Keratinocyte (primary cell): Measurements from ENCODE around the gene DCTN3. TPM values are rescaled to one million over a fixed set of nuclear protein-coding genes. Genes with fewer than 3 reads are reported as not detected.

Experiments
- DNase-seq: peaks from one replicate; pipeline ENCODE4 v3.0.0-alpha.2; 2011; ENCODE audit warnings: low read depth, missing footprints, low spot score
- FAIRE-seq: peaks from 2 replicates; lab custom pipeline; 2011; peaks lifted over from hg19 to GRCh38; lab: Jason Lieb, UNC
- H2AFZ ChIP-seq: 2 replicates; pipeline ENCODE4 v1.6.0; 2012; ENCODE audit warnings: low read length, control low read depth, inconsistent platforms; ENCODE audit not compliant: control insufficient read depth
- H3K27ac ChIP-seq: 2 replicates; pipeline ENCODE4 v1.5.1; 2011; ENCODE audit warnings: low read length; ENCODE audit not compliant: control insufficient read depth, insufficient read depth
- H3K27me3 ChIP-seq: 3 replicates; pipeline ENCODE4 v1.6.0; 2011; ENCODE audit warnings: low read length; ENCODE audit not compliant: control insufficient read depth, insufficient read depth; ENCODE audit errors: extremely low read depth
- H3K36me3 ChIP-seq, 2 experiments: 2 replicates in 1 of 2; 3 replicates in 1 of 2; pipeline ENCODE4 v1.5.1; 2011; ENCODE audit warnings: low read length in 2 of 2, mild to moderate bottlenecking in 1 of 2; ENCODE audit not compliant: control insufficient read depth in 2 of 2, insufficient read depth in 2 of 2; ENCODE audit errors: extremely low read depth in 1 of 2
- H3K4me1 ChIP-seq: 3 replicates; pipeline ENCODE4 v1.5.1; 2011; ENCODE audit warnings: low read length; ENCODE audit not compliant: control insufficient read depth, insufficient read depth; ENCODE audit errors: extremely low read depth
- H3K4me2 ChIP-seq: 3 replicates; pipeline ENCODE4 v1.6.0; 2011; ENCODE audit warnings: low read depth, low read length; ENCODE audit not compliant: control insufficient read depth, insufficient read depth; ENCODE audit errors: extremely low read depth
- H3K4me3 ChIP-seq, 3 experiments: fragments of 200-600 bp in 1 of 3; sonication (generic) in 1 of 3; 2 replicates in 2 of 3; 3 replicates in 1 of 3; pipeline ENCODE4 v1.5.1; 2011 to 2016; ENCODE audit warnings: low read length in 3 of 3, mild to moderate bottlenecking in 3 of 3, control low read depth in 2 of 3, inconsistent platforms in 1 of 3, low read depth in 1 of 3, mixed read lengths in 1 of 3, mixed run types in 1 of 3, moderate library complexity in 1 of 3; ENCODE audit not compliant: control insufficient read depth in 2 of 3, insufficient read depth in 2 of 3; ENCODE audit errors: extremely low read depth in 1 of 3
- H3K79me2 ChIP-seq: 2 replicates; pipeline ENCODE4 v1.6.0; 2012; ENCODE audit warnings: low read length; ENCODE audit not compliant: control insufficient read depth, insufficient read depth
- H3K9ac ChIP-seq: 3 replicates; pipeline ENCODE4 v1.6.0; 2011; ENCODE audit warnings: low read length; ENCODE audit not compliant: control insufficient read depth, insufficient read depth; ENCODE audit errors: extremely low read depth
- H3K9me1 ChIP-seq: 3 replicates; pipeline ENCODE4 v1.6.0; 2011; ENCODE audit warnings: low read length; ENCODE audit not compliant: control insufficient read depth, insufficient read depth; ENCODE audit errors: extremely low read depth
- H3K9me3 ChIP-seq: 2 replicates; pipeline ENCODE4 v1.5.1; 2012; ENCODE audit warnings: low read depth, low read length; ENCODE audit not compliant: control insufficient read depth
- H4K20me1 ChIP-seq: 3 replicates; pipeline ENCODE4 v1.6.0; 2011; ENCODE audit warnings: low read length; ENCODE audit not compliant: control insufficient read depth, insufficient read depth; ENCODE audit errors: extremely low read depth
- EZH2 ChIP-seq: IDR thresholded peaks from one replicate; pipeline ENCODE4 v1.6.1; 2012; ENCODE audit warnings: inconsistent platforms, mild to moderate bottlenecking, low read length, moderate library complexity
- dilution Hi-C: fragments of 300-500 bp; cut with MboI; formaldehyde crosslinking; loops from one replicate; pipeline ENCODE4 v1.7.0; 2020; ENCODE audit warnings: low sequenced_read_pairs; ENCODE audit not compliant: extremely low pct_ligation_motif_present
- polyA plus RNA-seq, 5 experiments: library from polyadenylated mRNA; depleted of rRNA in 3 of 5; stranded (reverse) in 3 of 5; stranded (forward) in 1 of 5; unstranded in 1 of 5; fragments of >200 nt; gene quantifications; 1 replicate in 1 of 5; 2 replicates in 3 of 5; 3 replicates in 1 of 5; pipeline versions ENCODE4 v1.2.1 to v1.2.3, GENCODE V29; 2011 to 2012; ENCODE audit warnings: missing spikeins in 2 of 5, low read depth in 1 of 5, low replicate concordance in 1 of 5
- TF ChIP-seq, protein P1 (sequence below), 3 experiments: IDR thresholded peaks in 1 of 3; conservative IDR thresholded peaks in 1 of 3; optimal IDR thresholded peaks in 1 of 3; 2 replicates in 2 of 3; 3 replicates in 1 of 3; pipeline versions ENCODE3 to v1.5.1; 2011; ENCODE audit warnings: low read length in 3 of 3, mild to moderate bottlenecking in 3 of 3, moderate library complexity in 2 of 3, control low read depth in 1 of 3, inconsistent platforms in 1 of 3; ENCODE audit not compliant: insufficient read depth in 2 of 3; ENCODE audit errors: extremely low read depth in 1 of 3

The DCTN3 gene
- polyA plus RNA-seq, 1 donor (not counting 4 experiments of a cell fraction or from before 2014, with no cell fraction given): 106 TPM

DNA sequence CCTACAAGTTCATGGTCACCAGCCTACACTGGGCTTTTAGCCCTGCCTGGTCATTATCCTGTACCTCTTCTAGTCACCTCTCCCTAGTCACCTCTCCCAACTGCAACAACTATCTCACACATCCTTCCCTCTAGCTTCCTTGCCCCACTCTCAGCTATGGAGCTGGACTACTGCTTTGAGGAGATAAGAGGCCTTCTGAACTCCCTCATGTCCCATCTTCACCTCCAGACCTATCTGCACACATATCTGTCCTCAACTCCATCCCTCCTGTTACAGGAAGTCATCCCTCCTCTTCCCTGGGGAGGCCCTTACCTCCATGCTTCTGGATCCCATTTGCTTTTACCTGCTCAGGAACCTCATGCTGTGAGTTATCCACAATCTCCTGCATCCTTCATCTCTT is 14.1 kb downstream of the DCTN3 start:
- TF ChIP-seq EZH2: no peak
- TF ChIP-seq, protein P1, sequence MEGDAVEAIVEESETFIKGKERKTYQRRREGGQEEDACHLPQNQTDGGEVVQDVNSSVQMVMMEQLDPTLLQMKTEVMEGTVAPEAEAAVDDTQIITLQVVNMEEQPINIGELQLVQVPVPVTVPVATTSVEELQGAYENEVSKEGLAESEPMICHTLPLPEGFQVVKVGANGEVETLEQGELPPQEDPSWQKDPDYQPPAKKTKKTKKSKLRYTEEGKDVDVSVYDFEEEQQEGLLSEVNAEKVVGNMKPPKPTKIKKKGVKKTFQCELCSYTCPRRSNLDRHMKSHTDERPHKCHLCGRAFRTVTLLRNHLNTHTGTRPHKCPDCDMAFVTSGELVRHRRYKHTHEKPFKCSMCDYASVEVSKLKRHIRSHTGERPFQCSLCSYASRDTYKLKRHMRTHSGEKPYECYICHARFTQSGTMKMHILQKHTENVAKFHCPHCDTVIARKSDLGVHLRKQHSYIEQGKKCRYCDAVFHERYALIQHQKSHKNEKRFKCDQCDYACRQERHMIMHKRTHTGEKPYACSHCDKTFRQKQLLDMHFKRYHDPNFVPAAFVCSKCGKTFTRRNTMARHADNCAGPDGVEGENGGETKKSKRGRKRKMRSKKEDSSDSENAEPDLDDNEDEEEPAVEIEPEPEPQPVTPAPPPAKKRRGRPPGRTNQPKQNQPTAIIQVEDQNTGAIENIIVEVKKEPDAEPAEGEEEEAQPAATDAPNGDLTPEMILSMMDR (optimal IDR thresholded peaks at IDR 0.05 in 1 of 3, IDR thresholded peaks at IDR 0.05 in 1 of 3, conservative IDR thresholded peaks at IDR 0.05 in 1 of 3; ENCODE audit: extremely low read depth in 1 of 3, insufficient read depth in 2 of 3, low read length in 3 of 3): no peak
- H4K20me1 ChIP-seq: no peaks in the 10 kb centered on the region
- no peak overlapping the region for H3K4me3 ChIP-seq
- no peaks in the 10 kb centered on the region for H3K9me1 ChIP-seq
- H3K9ac ChIP-seq: no peak overlapping the region
- no peaks in the 10 kb centered on the region for H3K9me3 ChIP-seq
- no peak overlapping the region for H2AFZ ChIP-seq
- H3K4me2 ChIP-seq: no peak overlapping the region
- no peak overlapping the region for H3K27ac ChIP-seq
- dilution Hi-C loops: no loop called here
- no peaks in the 10 kb centered on the region for H3K27me3 ChIP-seq
- FAIRE-seq: no peak
- H3K79me2 ChIP-seq: peaks cover 7% of the 10 kb centered on the region
- H3K36me3 ChIP-seq: peaks cover 1 to 3% of the 10 kb centered on the region in 2 experiments
- DNase-seq: no peak
- H3K4me1 ChIP-seq: peaks cover 10% of the 10 kb centered on the region

DNA sequence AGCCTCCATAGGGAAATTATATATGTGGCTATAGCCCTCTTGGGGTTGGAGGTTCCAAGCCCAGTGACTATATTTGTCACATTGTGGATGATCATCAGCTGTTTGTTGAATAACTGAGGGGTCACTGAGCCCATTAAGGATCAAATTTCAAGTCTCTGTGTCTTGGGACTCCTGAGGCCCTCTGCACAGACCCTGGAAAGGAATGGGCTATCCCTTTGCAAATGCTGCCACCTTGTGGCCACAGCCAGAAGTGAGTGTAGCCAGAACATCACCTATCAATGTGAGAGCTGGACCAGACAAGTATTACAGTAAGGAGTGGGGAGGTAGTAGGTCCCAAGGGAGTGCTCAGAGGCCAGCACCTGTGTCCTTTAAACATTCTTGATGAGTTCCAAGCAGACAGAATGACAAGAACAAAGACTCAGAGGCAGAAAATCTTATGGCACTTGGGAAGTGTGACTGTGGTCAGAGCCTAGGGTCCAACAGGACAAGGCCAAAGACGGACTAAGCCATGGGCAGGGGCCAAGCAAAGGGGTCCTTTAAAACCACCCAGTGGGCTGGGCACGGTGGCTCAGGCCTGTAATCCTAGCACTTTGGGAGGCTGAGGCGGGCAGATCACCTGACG is 16.6 kb downstream of the DCTN3 start:
- Histone ChIP-seq H3K9me3 (no peaks in the 10 kb centered on the region), H4K20me1 (no peaks in the 10 kb centered on the region), H2AFZ (no peak overlapping the region), H3K36me3 (no peaks in the 10 kb centered on the region), H3K4me2 (no peak overlapping the region), H3K9me1 (no peaks in the 10 kb centered on the region), H3K27ac (no peak overlapping the region), H3K79me2 (no peaks in the 10 kb centered on the region), H3K4me1 (peaks cover 18% of the 10 kb centered on the region), H3K9ac (no peak overlapping the region), H3K4me3 (no peak overlapping the region), H3K27me3 (no peaks in the 10 kb centered on the region)
- FAIRE-seq: peak; percentile 96
- dilution Hi-C loops: no loop called here
- no peak for DNase-seq
- TF ChIP-seq EZH2: no peak
- TF ChIP-seq, protein P1 (optimal IDR thresholded peaks at IDR 0.05 in 1 of 3, IDR thresholded peaks at IDR 0.05 in 1 of 3, conservative IDR thresholded peaks at IDR 0.05 in 1 of 3; ENCODE audit: extremely low read depth in 1 of 3, insufficient read depth in 2 of 3, low read length in 3 of 3): peak; percentile 84 to 97 (median 95)
